GM19351 (cell line): ENCODE measurements around the gene APOBEC3G.
"Not testable (repeated sequence)": the region's sequence is repeated elsewhere in the genome, so short reads cannot be mapped to it uniquely, and the experiment has no call there.

Experiments used
- ATAC-seq: cut with Tn5 transposase; IDR thresholded peaks from one replicate; pipeline ENCODE4 v1.9.1; 2021; ENCODE audit warnings: mild to moderate bottlenecking, moderate library complexity; ENCODE audit not compliant: unreplicated experiment

APOBEC3G gene

DNA sequence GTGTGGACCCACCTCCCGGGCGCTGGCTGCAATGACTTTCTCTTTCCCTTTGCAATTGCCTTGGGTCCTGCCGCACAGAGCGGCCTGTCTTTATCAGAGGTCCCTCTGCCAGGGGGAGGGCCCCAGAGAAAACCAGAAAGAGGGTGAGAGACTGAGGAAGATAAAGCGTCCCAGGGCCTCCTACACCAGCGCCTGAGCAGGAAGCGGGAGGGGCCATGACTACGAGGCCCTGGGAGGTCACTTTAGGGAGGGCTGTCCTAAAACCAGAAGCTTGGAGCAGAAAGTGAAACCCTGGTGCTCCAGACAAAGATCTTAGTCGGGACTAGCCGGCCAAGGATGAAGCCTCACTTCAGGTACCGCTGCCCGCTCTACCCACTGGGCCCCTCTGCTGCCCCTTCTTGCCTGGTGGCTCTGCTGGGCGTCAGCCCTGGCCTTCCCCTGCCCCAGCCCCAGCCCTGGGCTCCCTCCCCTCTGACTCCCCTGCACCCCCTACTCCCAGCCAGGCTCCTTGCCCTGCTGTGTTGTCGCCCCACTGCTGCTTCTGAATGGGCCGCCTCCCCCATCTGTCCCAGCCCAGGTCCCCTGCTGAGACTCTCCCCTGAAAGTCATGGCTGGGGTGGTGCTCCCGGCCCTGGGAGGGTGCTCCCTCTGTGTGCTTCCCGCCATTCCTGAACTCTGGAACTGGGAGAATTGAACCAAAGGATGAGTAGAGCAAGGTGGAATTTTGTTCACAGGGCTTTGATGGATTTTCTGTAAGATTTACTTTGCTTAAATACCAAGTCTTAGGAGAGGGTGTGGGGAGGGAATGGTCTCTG, at the start of gene APOBEC3G:
TSS of gene APOBEC3G (plus strand) at position 250 of the 815 bp plus-strand sequence. CDS start at position 337, 87 bp downstream.
- peak; percentile 69 for ATAC-seq

DNA sequence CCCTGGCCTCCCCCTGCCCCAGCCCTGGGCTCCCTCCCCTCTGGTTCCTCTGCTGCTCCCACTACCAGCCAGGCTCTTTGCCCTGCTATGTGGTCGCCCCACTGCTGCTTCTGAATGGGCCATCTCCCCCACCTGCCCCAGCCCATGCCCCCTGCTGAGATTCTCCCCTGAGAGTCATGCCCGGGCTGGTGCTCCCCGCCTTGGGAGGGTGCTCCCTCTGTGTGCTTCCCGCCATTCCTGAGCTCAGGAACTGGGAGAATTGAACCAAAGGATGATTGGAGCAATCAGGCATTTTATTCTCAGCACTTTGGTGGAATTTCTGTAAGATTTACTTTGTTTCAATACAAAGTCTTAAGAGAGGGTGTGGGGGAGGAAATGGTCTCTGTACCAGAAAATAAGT, 49.4 kb upstream of the APOBEC3G start:
- ATAC-seq, result no peak

DNA sequence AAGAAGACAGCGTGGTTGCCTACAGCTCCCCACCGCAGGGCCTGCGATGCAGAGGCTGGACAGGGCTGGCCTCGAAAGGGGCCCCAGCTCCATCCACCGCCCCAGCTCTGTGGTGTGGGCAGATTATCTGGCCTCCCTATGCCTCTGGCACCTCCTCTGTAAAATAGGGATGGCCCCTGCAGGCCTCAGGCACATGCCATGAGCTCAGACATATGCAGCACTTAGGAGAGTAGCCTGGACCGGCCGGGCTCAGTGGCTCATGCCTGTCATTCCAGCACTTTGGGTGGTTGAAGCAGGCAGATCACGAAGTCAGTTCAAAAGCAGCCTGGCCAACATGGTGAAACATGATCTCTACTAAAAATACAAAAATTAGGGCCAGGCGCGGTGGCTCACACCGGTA, 48.8 kb upstream of the APOBEC3G start:
- no peak for ATAC-seq

DNA sequence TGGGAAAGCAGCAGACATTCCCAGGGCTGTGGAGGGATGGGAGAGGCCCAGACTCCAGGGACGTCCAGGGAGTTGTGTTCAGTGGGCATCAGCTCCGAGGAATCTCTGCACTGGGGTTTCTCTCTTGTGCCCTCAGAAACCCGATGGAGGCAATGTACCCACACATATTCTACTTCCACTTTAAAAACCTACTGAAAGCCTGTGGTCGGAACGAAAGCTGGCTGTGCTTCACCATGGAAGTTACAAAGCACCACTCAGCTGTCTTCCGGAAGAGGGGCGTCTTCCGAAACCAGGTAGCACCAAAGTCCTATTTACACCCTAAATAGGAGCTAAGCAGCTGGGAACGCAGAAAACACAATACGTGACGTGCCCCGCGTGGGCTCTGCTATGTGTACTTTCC, 47.8 kb upstream of the APOBEC3G start:
- no peak for ATAC-seq

DNA sequence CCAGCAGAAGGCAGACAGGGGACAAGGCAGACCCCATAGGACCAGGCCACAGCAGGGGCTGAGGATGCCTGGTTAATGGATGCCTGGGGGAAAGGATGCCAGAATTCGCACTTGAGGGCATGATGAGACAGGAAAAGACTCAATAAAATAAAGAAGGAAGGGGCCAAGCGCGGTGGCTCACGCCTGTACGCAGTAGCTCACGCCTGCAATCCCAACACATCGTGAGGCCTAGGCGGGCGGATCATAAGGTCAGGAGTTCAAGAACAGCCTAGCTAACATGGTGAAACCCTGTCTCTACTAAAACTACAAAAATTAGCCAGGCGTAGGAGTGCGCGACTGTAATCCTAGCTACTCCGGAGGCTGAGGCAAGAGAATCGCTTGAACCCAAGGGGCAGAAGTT, 46.4 kb upstream of the APOBEC3G start:
- no peak for ATAC-seq

DNA sequence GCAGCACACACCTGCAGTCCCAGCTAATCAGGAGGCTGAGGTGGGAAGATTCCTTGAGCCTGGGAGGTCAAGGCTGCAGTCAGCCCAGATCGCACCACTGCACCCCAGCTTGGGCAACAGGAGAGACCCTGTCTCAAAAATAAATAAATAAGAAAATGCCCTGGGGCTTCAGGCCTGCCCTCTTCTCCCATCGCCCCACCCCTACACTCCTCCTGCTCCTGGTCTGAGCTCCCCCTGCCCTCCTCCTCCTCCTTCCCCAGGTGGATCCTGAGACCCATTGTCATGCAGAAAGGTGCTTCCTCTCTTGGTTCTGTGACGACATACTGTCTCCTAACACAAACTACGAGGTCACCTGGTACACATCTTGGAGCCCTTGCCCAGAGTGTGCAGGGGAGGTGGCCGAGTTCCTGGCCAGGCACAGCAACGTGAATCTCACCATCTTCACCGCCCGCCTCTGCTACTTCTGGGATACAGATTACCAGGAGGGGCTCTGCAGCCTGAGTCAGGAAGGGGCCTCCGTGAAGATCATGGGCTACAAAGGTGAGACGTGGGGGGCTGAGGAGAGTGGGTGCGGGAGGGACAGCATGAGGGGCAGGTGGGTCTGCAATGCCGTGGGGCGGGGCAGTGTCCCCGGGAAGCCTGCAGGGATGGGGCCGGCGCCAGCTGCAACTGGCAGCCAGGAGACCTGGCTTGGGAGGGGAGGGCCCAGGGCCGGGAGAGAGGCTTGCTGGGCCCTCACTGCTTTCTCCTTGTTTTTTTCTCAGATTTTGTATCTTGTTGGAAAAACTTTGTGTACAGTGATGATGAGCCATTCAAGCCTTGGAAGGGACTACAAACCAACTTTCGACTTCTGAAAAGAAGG, 45.4 kb upstream of the APOBEC3G start:
- ATAC-seq, result not testable (repeated sequence)

DNA sequence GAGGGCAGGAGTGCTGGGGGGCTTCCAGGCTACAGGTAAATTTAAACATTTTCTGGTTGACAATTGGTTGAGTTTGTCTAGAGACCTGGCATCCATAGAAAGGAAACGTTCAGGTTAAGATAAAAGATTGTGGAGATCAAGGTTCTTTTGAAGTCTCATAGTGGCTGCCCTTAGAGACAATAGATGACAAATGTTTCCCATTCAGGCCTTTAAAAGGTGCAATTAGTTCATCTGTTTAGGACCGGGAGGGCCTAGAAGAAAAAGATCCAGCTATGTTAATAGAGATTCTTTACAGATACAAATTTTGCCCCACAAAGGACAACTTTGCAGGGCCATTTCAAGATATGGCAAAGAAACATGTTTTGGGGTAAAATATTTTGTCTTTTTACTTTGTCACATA, 40.0 kb upstream of the APOBEC3G start:
- not testable (repeated sequence) for ATAC-seq

DNA sequence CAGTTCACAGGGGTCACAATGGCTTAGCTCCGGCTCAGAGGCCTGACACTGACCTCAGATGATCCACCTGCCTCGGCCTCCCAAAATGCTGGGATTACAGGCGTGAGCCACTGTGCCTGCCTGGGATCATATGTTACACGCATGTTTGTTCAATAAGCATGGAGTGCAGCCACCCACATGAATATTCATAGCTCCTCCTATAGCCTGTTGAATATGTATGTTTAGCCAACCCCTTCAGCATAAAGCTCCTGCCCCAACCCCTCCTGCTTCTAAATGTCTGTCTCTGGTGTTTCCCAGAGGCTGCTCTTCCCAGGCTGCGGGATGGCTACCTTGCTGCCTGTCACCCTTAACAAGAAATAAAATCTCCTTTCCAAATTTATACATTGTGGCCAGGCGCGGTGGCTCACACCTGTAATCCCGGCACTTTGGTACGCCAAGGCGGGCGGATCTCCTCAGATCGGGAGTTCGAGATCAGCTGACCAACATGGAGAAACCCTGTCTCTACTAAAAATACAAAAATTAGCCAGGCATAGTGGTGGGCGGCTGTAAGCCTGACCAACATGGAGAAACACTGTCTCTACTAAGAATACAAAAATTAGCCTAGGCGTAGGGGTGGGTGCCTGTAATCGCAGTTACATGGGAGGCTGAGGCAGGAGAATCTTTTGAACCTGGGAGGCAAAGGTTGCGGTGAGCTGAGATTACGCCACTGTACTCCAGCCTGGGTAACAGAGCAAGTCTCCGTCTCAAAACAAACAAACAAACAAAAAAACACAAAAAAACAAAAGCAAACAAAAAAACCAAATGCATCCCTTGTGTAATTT, 37.6 kb upstream of the APOBEC3G start:
- no peak for ATAC-seq

DNA sequence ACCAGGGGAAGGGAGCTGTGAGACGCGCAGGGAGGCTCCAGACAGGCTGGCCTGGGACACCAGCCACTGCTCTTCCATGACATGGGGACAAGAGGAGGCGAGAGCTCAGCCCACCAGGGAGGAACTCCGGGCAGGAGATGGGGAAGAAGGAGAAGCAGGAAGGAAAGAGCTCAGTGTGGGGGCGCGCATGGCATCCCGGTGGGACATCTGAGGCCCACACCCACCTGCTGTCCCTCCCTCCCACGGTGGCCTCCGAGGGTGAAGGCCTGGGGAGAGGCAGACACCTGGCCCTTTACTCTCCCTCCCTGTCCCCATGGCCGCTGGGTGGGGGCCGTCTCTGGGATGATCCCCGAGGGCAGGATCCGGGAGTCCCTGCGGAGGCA, 36.9 kb upstream of the APOBEC3G start:
- ATAC-seq, result not testable (repeated sequence)

DNA sequence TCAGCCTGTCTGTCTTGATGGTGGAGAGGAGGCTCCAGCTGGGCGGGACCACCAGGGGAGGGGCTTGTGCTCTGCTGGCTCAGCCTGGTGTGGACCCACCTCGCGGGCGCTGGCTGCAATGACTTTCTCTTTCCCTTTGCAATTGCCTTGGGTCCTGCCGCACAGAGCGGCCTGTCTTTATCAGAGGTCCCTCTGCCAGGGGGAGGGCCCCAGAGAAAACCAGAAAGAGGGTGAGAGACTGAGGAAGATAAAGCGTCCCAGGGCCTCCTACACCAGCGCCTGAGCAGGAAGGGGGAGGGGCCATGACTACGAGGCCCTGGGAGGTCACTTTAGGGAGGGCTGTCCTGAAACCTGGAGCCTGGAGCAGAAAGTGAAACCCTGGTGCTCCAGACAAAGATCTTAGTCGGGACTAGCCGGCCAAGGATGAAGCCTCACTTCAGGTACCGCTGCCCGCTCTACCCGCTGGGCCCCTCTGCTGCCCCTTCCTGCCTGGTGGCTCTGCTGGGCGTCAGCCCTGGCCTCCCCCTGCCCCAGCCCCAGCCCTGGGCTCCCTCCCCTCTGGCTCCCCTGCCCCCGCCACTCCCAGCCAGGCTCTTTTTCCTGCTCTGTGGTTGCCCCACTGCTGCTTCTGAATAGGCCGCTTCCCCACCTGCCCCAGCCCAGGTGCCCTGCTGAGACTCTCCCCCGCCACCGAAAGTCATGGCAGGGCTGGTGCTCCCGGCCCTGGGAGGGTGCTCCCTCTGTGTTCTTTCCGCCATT, 36.4 kb upstream of the APOBEC3G start, which contains the start of gene APOBEC3F:
TSS of gene APOBEC3F (plus strand) at position 327 of the 759 bp plus-strand sequence. CDS start at position 424, 97 bp downstream.
- ATAC-seq, result peak; percentile 96

DNA sequence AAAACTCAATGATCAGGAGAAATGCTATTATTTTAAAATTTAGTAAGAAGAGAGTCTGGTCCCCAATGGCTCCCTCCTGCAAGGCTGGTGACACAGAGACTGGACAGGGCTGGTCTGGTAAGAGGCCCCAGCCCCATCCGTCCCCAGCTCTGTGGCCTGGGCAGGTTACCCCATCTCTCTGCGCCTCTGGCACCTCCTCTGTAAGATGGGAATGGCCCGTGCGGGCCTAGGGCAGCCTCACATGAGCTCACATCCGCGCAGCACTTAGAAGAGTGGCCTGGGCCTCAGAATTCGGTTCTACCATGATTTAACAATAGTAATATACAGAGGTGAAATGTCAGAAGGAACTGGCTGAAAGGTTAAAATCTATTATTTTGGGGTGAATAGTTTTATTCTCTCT, 35.2 kb upstream of the APOBEC3G start:
- ATAC-seq, result no peak

DNA sequence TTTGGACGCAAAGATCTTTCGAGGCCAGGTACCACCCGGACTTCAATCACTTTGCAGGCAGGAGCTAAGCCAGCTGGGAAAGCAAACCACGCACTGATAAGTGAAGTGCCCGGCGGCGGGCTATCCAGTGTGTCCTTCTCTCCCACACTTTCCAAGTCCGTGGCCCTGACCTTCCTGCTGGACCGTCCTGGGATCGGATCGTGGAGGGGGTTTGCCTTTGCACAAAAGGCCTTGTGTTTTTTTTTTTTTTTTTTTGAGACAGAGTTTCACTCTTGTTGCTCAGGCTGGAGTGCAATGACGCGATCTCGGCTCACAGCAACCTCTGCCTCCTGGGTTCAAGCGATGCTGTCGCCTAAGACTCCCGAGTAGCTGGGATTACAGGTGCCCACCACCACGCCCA, 34.0 kb upstream of the APOBEC3G start:
- not testable (repeated sequence) for ATAC-seq

DNA sequence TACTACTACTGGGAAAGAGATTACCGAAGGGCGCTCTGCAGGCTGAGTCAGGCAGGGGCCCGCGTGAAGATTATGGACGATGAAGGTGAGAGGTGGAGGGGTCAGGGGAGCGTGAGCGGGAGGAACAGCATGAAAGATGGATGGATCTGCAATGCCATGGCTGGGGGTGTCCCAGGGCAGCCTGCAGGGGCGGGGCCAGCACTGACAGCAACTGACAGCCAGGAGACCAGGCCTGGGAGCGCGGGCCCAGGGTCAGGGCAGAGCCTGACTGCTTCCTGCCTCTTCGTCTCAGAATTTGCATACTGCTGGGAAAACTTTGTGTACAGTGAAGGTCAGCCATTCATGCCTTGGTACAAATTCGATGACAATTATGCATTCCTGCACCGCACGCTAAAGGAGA, 31.9 kb upstream of the APOBEC3G start:
- not testable (repeated sequence) for ATAC-seq

DNA sequence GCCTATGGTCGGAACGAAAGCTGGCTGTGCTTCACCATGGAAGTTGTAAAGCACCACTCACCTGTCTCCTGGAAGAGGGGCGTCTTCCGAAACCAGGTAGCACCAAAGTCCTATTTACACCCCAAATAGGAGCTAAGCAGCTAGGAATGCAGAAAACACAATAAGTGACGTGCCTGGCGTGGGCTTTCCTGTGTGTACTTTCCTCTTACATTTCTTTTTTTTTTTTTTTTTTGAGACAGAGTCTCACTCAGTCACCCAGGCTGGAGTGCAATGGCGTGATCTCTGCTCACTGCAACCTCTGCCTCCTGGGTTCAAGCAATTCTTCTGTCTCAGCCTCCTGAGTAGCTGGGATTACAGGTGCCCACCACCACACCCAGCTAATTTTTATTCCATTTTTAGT, 27.6 kb upstream of the APOBEC3G start:
- not testable (repeated sequence) for ATAC-seq

DNA sequence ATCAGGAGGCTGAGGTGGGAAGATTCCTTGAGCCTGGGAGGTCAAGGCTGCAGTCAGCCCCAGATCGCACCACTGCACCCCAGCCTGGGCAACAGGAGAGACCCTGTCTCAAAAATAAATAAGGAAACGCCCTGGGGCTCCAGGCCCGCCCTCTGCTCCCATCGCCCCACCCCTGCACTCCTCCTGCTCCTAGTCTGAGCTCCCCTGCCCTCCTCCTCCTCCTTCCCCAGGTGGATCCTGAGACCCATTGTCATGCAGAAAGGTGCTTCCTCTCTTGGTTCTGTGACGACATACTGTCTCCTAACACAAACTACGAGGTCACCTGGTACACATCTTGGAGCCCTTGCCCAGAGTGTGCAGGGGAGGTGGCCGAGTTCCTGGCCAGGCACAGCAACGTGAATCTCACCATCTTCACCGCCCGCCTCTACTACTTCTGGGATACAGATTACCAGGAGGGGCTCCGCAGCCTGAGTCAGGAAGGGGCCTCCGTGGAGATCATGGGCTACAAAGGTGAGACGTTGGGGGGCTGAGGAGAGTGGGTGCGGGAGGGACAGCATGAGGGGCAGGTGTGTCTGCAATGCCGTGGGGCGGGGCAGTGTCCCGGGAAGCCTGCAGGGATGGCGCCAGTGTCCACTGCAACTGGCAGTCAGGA, 25.1 kb upstream of the APOBEC3G start:
- ATAC-seq, result not testable (repeated sequence)

DNA sequence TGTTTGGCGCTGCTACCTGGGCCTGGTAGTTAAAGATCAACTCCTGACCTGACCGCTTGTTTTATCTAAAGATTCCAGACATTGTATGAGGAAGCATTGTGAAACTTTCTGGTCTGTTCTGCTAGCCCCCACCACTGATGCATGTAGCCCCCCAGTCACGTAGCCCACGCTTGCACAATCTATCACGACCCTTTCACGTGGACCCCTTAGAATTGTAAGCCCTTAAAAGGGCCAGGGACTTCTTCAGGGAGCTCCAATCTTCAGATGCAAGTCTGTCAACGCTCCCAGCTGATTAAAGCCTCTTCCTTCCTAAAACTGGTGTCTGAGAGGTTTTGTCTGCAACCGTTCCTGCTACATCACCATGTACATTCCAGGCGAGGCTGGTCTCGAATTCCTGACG, 21.4 kb upstream of the APOBEC3G start:
- ATAC-seq, result no peak

DNA sequence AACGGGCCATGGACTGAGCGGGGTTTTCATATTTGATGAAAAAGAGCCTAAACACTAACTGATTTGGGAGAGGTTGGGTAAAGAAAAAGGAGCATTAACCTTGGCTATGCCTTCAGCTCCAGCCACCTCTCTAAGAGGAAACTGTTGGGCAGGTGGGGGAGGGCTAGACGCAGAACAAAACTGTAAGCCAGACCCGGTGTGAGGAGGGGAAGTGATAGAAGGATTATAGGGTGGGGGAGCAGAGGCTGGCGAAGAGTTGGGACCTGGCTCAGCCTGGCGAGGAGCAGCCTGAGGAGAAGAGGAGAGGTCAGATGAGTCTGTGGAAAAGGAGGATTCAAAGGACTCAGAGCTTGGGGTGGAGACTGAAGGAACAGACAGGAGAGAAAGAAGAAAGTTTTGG, 15.8 kb upstream of the APOBEC3G start:
- not testable (repeated sequence) for ATAC-seq

DNA sequence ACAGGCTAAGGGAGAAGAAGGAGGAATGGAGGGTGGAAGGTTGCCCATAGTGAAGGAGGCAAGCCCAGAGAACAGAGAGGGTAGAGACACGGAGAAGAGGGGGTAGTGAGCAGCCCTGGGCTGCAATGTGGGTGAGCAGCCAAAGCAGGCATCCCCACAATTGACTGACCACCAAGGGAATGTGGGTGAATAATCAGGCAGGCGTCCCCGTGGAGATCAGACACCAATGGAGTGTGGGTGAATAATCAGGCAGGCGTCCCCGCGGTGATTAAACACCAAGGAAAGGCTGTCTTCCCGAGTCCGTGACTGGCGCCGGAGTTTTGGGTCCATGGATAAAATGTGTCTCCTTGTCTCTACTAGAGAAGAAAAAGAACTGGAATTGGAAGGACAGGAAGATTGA, 15.1 kb upstream of the APOBEC3G start:
- ATAC-seq, result not testable (repeated sequence)

DNA sequence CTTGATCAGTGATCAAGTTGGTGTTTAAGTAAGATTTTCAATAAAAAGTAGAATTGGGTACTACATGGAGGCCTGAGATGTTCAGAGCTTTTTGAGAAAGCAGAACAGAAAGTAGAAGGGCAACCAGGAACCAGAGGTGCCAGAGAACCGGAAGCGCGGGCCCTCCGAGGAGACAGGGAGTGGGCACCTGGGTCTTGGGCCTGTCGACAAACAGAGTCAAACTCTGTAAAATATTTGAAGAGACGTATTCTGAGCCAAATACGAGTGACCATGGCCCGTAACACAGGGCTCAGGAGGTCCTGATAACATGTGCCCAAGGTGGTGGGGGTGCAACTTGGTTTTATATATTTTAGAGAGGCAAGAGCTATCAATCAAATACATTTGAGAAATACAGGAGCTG, 13.2 kb upstream of the APOBEC3G start:
- ATAC-seq, result not testable (repeated sequence)
